H1 (cell line): Measurements from ENCODE around the gene SLC2A3. TPM values are rescaled to one million over a fixed set of nuclear protein-coding genes. Genes with fewer than 3 reads are reported as not detected.

Experiments used
- CTCF ChIA-PET: fragments of 300-600 bp; sonication (Branson Sonifier 250); formaldehyde crosslinking; loops from one replicate; lab custom pipeline; 2021; ENCODE audit not compliant: partially characterized antibody; lab: Charles Lee
- POLR2A ChIA-PET: fragments of 300-600 bp; sonication (Branson Sonifier 250); formaldehyde crosslinking; loops from one replicate; lab custom pipeline; 2021; ENCODE audit warnings: inconsistent platforms; ENCODE audit not compliant: partially characterized antibody; lab: Charles Lee
- DNase-seq, 2 experiments: peaks; one replicate each; pipeline versions ENCODE4 v3.0.0 to v3.0.0-alpha.2; 2010 to 2022; ENCODE audit warnings: low spot score in 2 of 2, low read depth in 1 of 2, mixed read lengths in 1 of 2
- FAIRE-seq: peaks from 2 replicates; lab custom pipeline; 2011; peaks lifted over from hg19 to GRCh38; lab: Jason Lieb, UNC
- H2AFZ ChIP-seq: 2 replicates; pipeline ENCODE4 v1.8.1; 2012; ENCODE audit warnings: low read length, inconsistent platforms
- H2AK5ac ChIP-seq: 2 replicates; pipeline ENCODE4 v1.6.1; 2013; ENCODE audit warnings: low read depth, low read length
- H2BK120ac ChIP-seq: replicated peaks from 2 replicates; pipeline ENCODE3; 2013; ENCODE audit warnings: low read depth, low read length, inconsistent platforms
- H2BK12ac ChIP-seq: 2 replicates; pipeline ENCODE4 v1.6.1; 2013; ENCODE audit warnings: low read depth, low read length
- H2BK15ac ChIP-seq: 2 replicates; pipeline ENCODE4 v1.6.1; 2013; ENCODE audit warnings: low read length
- H2BK20ac ChIP-seq: 2 replicates; pipeline ENCODE4 v1.6.1; 2013; ENCODE audit warnings: low read length
- H2BK5ac ChIP-seq: 2 replicates; pipeline ENCODE4 v1.6.1; 2013; ENCODE audit warnings: low read depth, low read length
- H3K14ac ChIP-seq: 2 replicates; pipeline ENCODE4 v1.6.1; 2013; ENCODE audit warnings: inconsistent platforms; ENCODE audit not compliant: insufficient read length
- H3K18ac ChIP-seq: 2 replicates; pipeline ENCODE4 v1.6.1; 2013; ENCODE audit warnings: low read length; ENCODE audit errors: extremely low read depth
- H3K23ac ChIP-seq: 2 replicates; pipeline ENCODE4 v1.6.1; 2013; ENCODE audit warnings: inconsistent platforms; ENCODE audit not compliant: insufficient read length
- H3K23me2 ChIP-seq: 2 replicates; pipeline ENCODE4 v1.6.1; 2013; ENCODE audit warnings: low read depth, low read length
- H3K27ac ChIP-seq: 2 replicates; pipeline ENCODE4 v1.6.1; 2011; ENCODE audit warnings: low read depth, low read length, inconsistent platforms
- H3K27me3 ChIP-seq, 4 experiments: replicated peaks in 1 of 4; 1 replicate in 1 of 4; 2 replicates in 3 of 4; pipeline versions ENCODE4 v1.6.1 to v1.8.1; 2011 to 2013; ENCODE audit warnings: low read length in 3 of 4, mild to moderate bottlenecking in 3 of 4, inconsistent platforms in 2 of 4, mixed read lengths in 2 of 4, moderate library complexity in 1 of 4; ENCODE audit not compliant: control insufficient read depth in 3 of 4, insufficient read depth in 3 of 4; ENCODE audit errors: extremely low read depth in 1 of 4
- H3K36me3 ChIP-seq, 4 experiments: 2 replicates each; pipeline versions ENCODE4 v1.6.1 to v1.8.1; 2011 to 2013; ENCODE audit warnings: mild to moderate bottlenecking in 4 of 4, low read length in 3 of 4, moderate library complexity in 2 of 4, control low read depth in 1 of 4, inconsistent platforms in 1 of 4; ENCODE audit not compliant: insufficient read depth in 4 of 4, control insufficient read depth in 2 of 4
- H3K4ac ChIP-seq: replicated peaks from 2 replicates; pipeline ENCODE3; 2013; ENCODE audit warnings: low read length, low read depth, mixed read lengths, inconsistent platforms; ENCODE audit not compliant: insufficient read length
- H3K4me1 ChIP-seq, 4 experiments: replicated peaks in 1 of 4; 1 replicate in 1 of 4; 2 replicates in 3 of 4; pipeline versions ENCODE4 v1.6.1 to v1.8.1; 2011 to 2013; ENCODE audit warnings: low read length in 3 of 4, inconsistent platforms in 2 of 4, mixed read lengths in 1 of 4; ENCODE audit not compliant: insufficient read depth in 4 of 4, control insufficient read depth in 3 of 4
- H3K4me2 ChIP-seq, 2 experiments: 2 replicates each; pipeline versions ENCODE4 v1.6.1 to v1.8.1; 2011 to 2013; ENCODE audit warnings: low read depth in 2 of 2, low read length in 2 of 2, control low read depth in 1 of 2, inconsistent platforms in 1 of 2, mild to moderate bottlenecking in 1 of 2; ENCODE audit not compliant: insufficient read depth in 1 of 2
- H3K4me3 ChIP-seq, 4 experiments: fragments of 200-600, 300-600 bp in 1 of 4; sonication (generic), shearing (Covaris generic), sonication (Bioruptor Twin) in 1 of 4; 2 replicates each; pipeline versions ENCODE4 v1.5.1 to v1.8.1; 2011 to 2016; ENCODE audit warnings: low read length in 4 of 4, low read depth in 3 of 4, control low read depth in 2 of 4, inconsistent platforms in 2 of 4, mild to moderate bottlenecking in 2 of 4, mixed read lengths in 1 of 4, moderate library complexity in 1 of 4; ENCODE audit not compliant: insufficient read depth in 2 of 4; ENCODE audit errors: extremely low read depth in 1 of 4
- H3K56ac ChIP-seq: replicated peaks from 2 replicates; pipeline ENCODE3; 2013; ENCODE audit warnings: low read depth, mild to moderate bottlenecking, mixed read lengths, low read length, inconsistent platforms; ENCODE audit not compliant: insufficient read length
- H3K79me1 ChIP-seq: 2 replicates; pipeline ENCODE4 v1.6.1; 2013; ENCODE audit warnings: low read depth, low read length, control low read depth
- H3K79me2 ChIP-seq, 2 experiments: 2 replicates each; pipeline versions ENCODE4 v1.6.1 to v1.8.1; 2012 to 2013; ENCODE audit warnings: low read length in 2 of 2, mild to moderate bottlenecking in 2 of 2, inconsistent platforms in 1 of 2; ENCODE audit not compliant: insufficient read depth in 2 of 2, control insufficient read depth in 1 of 2
- H3K9ac ChIP-seq, 4 experiments: replicated peaks in 1 of 4; 1 replicate in 1 of 4; 2 replicates in 3 of 4; pipeline versions ENCODE4 v1.6.1 to v1.8.1; 2011 to 2013; ENCODE audit warnings: low read depth in 3 of 4, low read length in 3 of 4, control low read depth in 2 of 4, mild to moderate bottlenecking in 2 of 4, moderate library complexity in 2 of 4, inconsistent platforms in 1 of 4; ENCODE audit errors: extremely low read depth in 1 of 4
- H3K9me3 ChIP-seq, 2 experiments: 2 replicates each; pipeline versions ENCODE4 v1.6.1 to v1.8.1; 2012 to 2013; ENCODE audit warnings: mild to moderate bottlenecking in 2 of 2, moderate library complexity in 2 of 2, control low read depth in 1 of 2, inconsistent platforms in 1 of 2, low read depth in 1 of 2, low read length in 1 of 2, mixed read lengths in 1 of 2; ENCODE audit not compliant: insufficient read depth in 2 of 2
- H4K20me1 ChIP-seq, 2 experiments: replicated peaks in 1 of 2; 2 replicates each; pipeline versions ENCODE3 to v1.8.1; 2011 to 2013; ENCODE audit warnings: inconsistent platforms in 2 of 2, low read length in 2 of 2, mild to moderate bottlenecking in 1 of 2; ENCODE audit not compliant: insufficient read depth in 2 of 2, control insufficient read depth in 1 of 2
- H4K5ac ChIP-seq: 2 replicates; pipeline ENCODE4 v1.6.1; 2013; ENCODE audit warnings: low read length, low read depth, mixed read lengths, inconsistent platforms; ENCODE audit not compliant: insufficient read length
- H4K8ac ChIP-seq: 2 replicates; pipeline ENCODE4 v1.8.0; 2013; ENCODE audit warnings: mild to moderate bottlenecking, moderate library complexity, low read length, inconsistent platforms; ENCODE audit not compliant: insufficient read depth; ENCODE audit errors: extremely low read depth
- H4K91ac ChIP-seq: replicated peaks from 2 replicates; pipeline ENCODE3; 2013; ENCODE audit warnings: low read length, mixed read lengths, inconsistent platforms; ENCODE audit not compliant: insufficient read length
- ASH2L ChIP-seq: fragments of 200-600, 300-600 bp; sonication (generic); IDR thresholded peaks from one replicate; pipeline ENCODE4 v1.7.1; 2017; ENCODE audit warnings: low read length
- ATF3 ChIP-seq: IDR thresholded peaks from 2 replicates; pipeline ENCODE4 v1.6.1; 2011; ENCODE audit warnings: low read depth, mild to moderate bottlenecking, low read length; ENCODE audit not compliant: insufficient read depth
- BACH1 ChIP-seq: IDR thresholded peaks from 2 replicates; pipeline ENCODE4 v1.6.1; 2012; ENCODE audit warnings: low read length, improper control_type of control experiment
- HDAC6 ChIP-seq: IDR thresholded peaks from one replicate; pipeline ENCODE4 v1.7.1; 2012; ENCODE audit warnings: low read depth, mild to moderate bottlenecking, inconsistent platforms, low read length, moderate library complexity
- POU5F1 ChIP-seq: IDR thresholded peaks from 2 replicates; pipeline ENCODE4 v1.6.1; 2011; ENCODE audit warnings: low read depth, mild to moderate bottlenecking, low read length, moderate library complexity
- RAD21 ChIP-seq, 2 experiments: IDR thresholded peaks in 1 of 2; conservative IDR thresholded peaks in 1 of 2; 2 replicates each; pipeline ENCODE4 v1.6.1; 2011; ENCODE audit warnings: low read depth in 2 of 2, low read length in 2 of 2, improper control_type of control experiment in 1 of 2, inconsistent platforms in 1 of 2, mild to moderate bottlenecking in 1 of 2, moderate library complexity in 1 of 2
- SIN3A ChIP-seq, 2 experiments: IDR thresholded peaks in 1 of 2; conservative IDR thresholded peaks in 1 of 2; 2 replicates each; pipeline ENCODE4 v1.6.1; 2011 to 2012; ENCODE audit warnings: low read length in 2 of 2, improper control_type of control experiment in 1 of 2, low read depth in 1 of 2, mild to moderate bottlenecking in 1 of 2
- SP1 ChIP-seq: IDR thresholded peaks from 2 replicates; pipeline ENCODE4 v1.6.1; 2011; ENCODE audit warnings: low read depth, low read length
- SP2 ChIP-seq: IDR thresholded peaks from 2 replicates; pipeline ENCODE4 v1.6.1; 2012; ENCODE audit warnings: mild to moderate bottlenecking, low read length, inconsistent platforms
- SP4 ChIP-seq: IDR thresholded peaks from 2 replicates; pipeline ENCODE4 v1.6.1; 2012; ENCODE audit warnings: low read length, inconsistent platforms
- SRF ChIP-seq: IDR thresholded peaks from 2 replicates; pipeline ENCODE4 v1.6.1; 2011; ENCODE audit warnings: mild to moderate bottlenecking, low read depth, low read length, moderate library complexity
- TEAD4 ChIP-seq: IDR thresholded peaks from 2 replicates; pipeline ENCODE4 v1.6.1; 2012; ENCODE audit warnings: low read depth, low read length, inconsistent platforms, mixed read lengths
- WGBS, 2 experiments: shearing (Covaris generic) in 1 of 2; methylation state at CpG; one replicate each; pipeline versions ENCODE4 v1.1.6 to v1.1.7; 2013 to 2015; ENCODE audit warnings: low lambda C conversion rate in 2 of 2, mixed read lengths in 2 of 2, inconsistent platforms in 1 of 2, low coverage in 1 of 2, missing lambda C conversion rate in 1 of 2; ENCODE audit not compliant: insufficient replicate concordance in 2 of 2, insufficient coverage in 1 of 2, insufficient read length in 1 of 2; ENCODE audit errors: extremely low coverage in 1 of 2, missing lambda C conversion rate in 1 of 2; 5-methylcytosine and 5-hydroxymethylcytosine counted together
- polyA plus RNA-seq, 7 experiments: library from polyadenylated mRNA; depleted of rRNA in 3 of 7; stranded (reverse) in 5 of 7; unstranded in 2 of 7; fragments of >200 nt in 5 of 7; fragments of 200-250 nt in 2 of 7; gene quantifications; 1 replicate in 5 of 7; 2 replicates in 1 of 7; 4 replicates in 1 of 7; pipeline versions ENCODE4 v1.2.1 to v1.2.3, GENCODE V29; 2011 to 2013; ENCODE audit warnings: missing spikeins in 2 of 7, mixed read lengths in 2 of 7
- total RNA-seq: library from RNA; stranded (reverse); fragmentation: NEBNext Ultra II Directional; extraction: Animal tissue kit (Norgen Biotek cat#: 25700); gene quantifications from 2 replicates; pipeline ENCODE4 v1.2.1, GENCODE V29; 2021

SLC2A3 gene
- total and polyA plus RNA-seq, 2 of the 8 experiments (the other 6 are each of a cell fraction or from before 2014, with no cell fraction given): 417 to 688 TPM

DNA sequence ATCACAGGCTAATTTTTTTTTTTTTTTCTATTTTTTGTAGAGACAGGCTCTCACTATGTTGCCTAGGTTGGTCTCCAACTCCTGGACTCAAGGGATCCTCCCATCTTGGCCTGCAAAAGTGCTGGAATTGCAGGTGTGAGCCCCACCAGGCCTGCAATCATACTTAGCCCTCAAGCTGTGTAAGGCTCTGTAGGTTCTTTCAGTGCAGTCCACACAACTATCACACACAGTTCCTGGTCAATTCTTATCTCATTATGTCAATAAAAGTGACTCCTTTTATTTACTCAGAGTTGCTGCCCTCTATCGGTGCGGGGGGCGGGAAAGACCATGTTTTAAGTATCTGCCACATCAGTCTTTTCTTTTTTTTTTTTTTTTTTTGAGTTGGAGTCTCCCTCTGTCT, 29.0 kb downstream of the SLC2A3 start:
- H3K4me1 ChIP-seq: peaks cover 2 to 12% (median 6%) of the 10 kb centered on the region in 4 experiments; a peak in 5 of 7 replicates
- H4K5ac ChIP-seq: peak overlapping the region; percentile 79
- H3K18ac ChIP-seq: peak overlapping the region; percentile 99
- no peak overlapping the region for H3K4me3 ChIP-seq
- H3K27ac ChIP-seq: peak overlapping the region; percentile 82
- no peaks in the 10 kb centered on the region for H3K36me3 ChIP-seq
- H3K23ac ChIP-seq: no peak overlapping the region
- H4K8ac ChIP-seq: peak overlapping the region; percentile 12; the same call in 1 of the 2 replicates
- peak overlapping the region in 1 of 4 experiments; percentile 37; a peak in 1 of 7 replicates for H3K9ac ChIP-seq
- peak overlapping the region; percentile 93 for H4K91ac ChIP-seq
- H4K20me1 ChIP-seq: no peaks in the 10 kb centered on the region
- H2BK20ac ChIP-seq: peak overlapping the region; percentile 100
- H3K23me2 ChIP-seq: 0 out of 2 replicates have a peak, but pooled peaks cover 3% of the 10 kb centered on the region
- H3K9me3 ChIP-seq: no peaks in the 10 kb centered on the region
- H3K79me2 ChIP-seq: no peaks in the 10 kb centered on the region
- no peak overlapping the region for H3K56ac ChIP-seq
- no peak for FAIRE-seq
- ChIA-PET CTCF (interaction anchor here (0.6 to 5.0 kb wide), 14 partner anchors 12 to 1524 kb away, joined by 3 to 37 read pairs (median 6); no protein-coding TSS in a partner anchor), POLR2A (interaction anchor here (1.1 to 3.3 kb wide), 10 partner anchors 11 to 43 kb away, joined by 3 to 40 read pairs (median 8); partner anchors contain the start of gene SLC2A3)
- WGBS, 2 experiments: 18% methylated on average over 3 of the region's 3 CpGs; no CpG with 5 or more reads in 1 of the 2 experiments
- H3K79me1 ChIP-seq: no peaks in the 10 kb centered on the region
- no peak overlapping the region for H3K14ac ChIP-seq
- H3K27me3 ChIP-seq: no peaks in the 10 kb centered on the region
- DNase-seq: peak; percentile 49 to 58
- no peak overlapping the region for H2BK15ac ChIP-seq
- H3K4ac ChIP-seq: peak overlapping the region; percentile 97
- H2BK120ac ChIP-seq: peak overlapping the region; percentile 63
- H2BK12ac ChIP-seq: peak overlapping the region; percentile 100
- H2BK5ac ChIP-seq: peak overlapping the region; percentile 99
- peak overlapping the region; percentile 52 to 62; a peak in 2 of 4 replicates for H3K4me2 ChIP-seq
- peak overlapping the region; percentile 91 for H2AK5ac ChIP-seq
- H2AFZ ChIP-seq: no peak overlapping the region
- TF ChIP-seq HDAC6 (no peak), ASH2L (no peak), ATF3 (no peak), SP2 (no peak), SP1 (0 out of 2 replicates have a peak, but pooled peaks have one; percentile 18), RAD21 (IDR thresholded peaks at IDR 0.05 in 1 of 2, conservative IDR thresholded peaks at IDR 0.05 in 1 of 2; ENCODE audit: low read depth in 2 of 2, low read length in 2 of 2) (peak; percentile 33 to 56; a peak in 3 of 4 replicates), SIN3A (conservative IDR thresholded peaks at IDR 0.05 in 1 of 2, IDR thresholded peaks at IDR 0.05 in 1 of 2; ENCODE audit: low read depth in 1 of 2, low read length in 2 of 2) (no peak), SP4 (no peak), BACH1 (no peak), POU5F1 (no peak), TEAD4 (no peak), SRF (no peak)
